Keratinocyte (primary cell): ENCODE data around the gene SAMD14. TPM values are rescaled to one million over a fixed set of nuclear protein-coding genes. Genes with fewer than 3 reads are reported as not detected.

Source experiments
- DNase-seq: peaks from one replicate; pipeline ENCODE4 v3.0.0-alpha.2; 2011; ENCODE audit warnings: low read depth, missing footprints, low spot score
- FAIRE-seq: peaks from 2 replicates; lab custom pipeline; 2011; peaks lifted over from hg19 to GRCh38; lab: Jason Lieb, UNC
- H2AFZ ChIP-seq: 2 replicates; pipeline ENCODE4 v1.6.0; 2012; ENCODE audit warnings: low read length, control low read depth, inconsistent platforms; ENCODE audit not compliant: control insufficient read depth
- H3K27ac ChIP-seq: 2 replicates; pipeline ENCODE4 v1.5.1; 2011; ENCODE audit warnings: low read length; ENCODE audit not compliant: control insufficient read depth, insufficient read depth
- H3K27me3 ChIP-seq: 3 replicates; pipeline ENCODE4 v1.6.0; 2011; ENCODE audit warnings: low read length; ENCODE audit not compliant: control insufficient read depth, insufficient read depth; ENCODE audit errors: extremely low read depth
- H3K36me3 ChIP-seq, 2 experiments: 2 replicates in 1 of 2; 3 replicates in 1 of 2; pipeline ENCODE4 v1.5.1; 2011; ENCODE audit warnings: low read length in 2 of 2, mild to moderate bottlenecking in 1 of 2; ENCODE audit not compliant: control insufficient read depth in 2 of 2, insufficient read depth in 2 of 2; ENCODE audit errors: extremely low read depth in 1 of 2
- H3K4me1 ChIP-seq: 3 replicates; pipeline ENCODE4 v1.5.1; 2011; ENCODE audit warnings: low read length; ENCODE audit not compliant: control insufficient read depth, insufficient read depth; ENCODE audit errors: extremely low read depth
- H3K4me2 ChIP-seq: 3 replicates; pipeline ENCODE4 v1.6.0; 2011; ENCODE audit warnings: low read depth, low read length; ENCODE audit not compliant: control insufficient read depth, insufficient read depth; ENCODE audit errors: extremely low read depth
- H3K4me3 ChIP-seq, 3 experiments: fragments of 200-600 bp in 1 of 3; sonication (generic) in 1 of 3; 2 replicates in 2 of 3; 3 replicates in 1 of 3; pipeline ENCODE4 v1.5.1; 2011 to 2016; ENCODE audit warnings: low read length in 3 of 3, mild to moderate bottlenecking in 3 of 3, control low read depth in 2 of 3, inconsistent platforms in 1 of 3, low read depth in 1 of 3, mixed read lengths in 1 of 3, mixed run types in 1 of 3, moderate library complexity in 1 of 3; ENCODE audit not compliant: control insufficient read depth in 2 of 3, insufficient read depth in 2 of 3; ENCODE audit errors: extremely low read depth in 1 of 3
- H3K79me2 ChIP-seq: 2 replicates; pipeline ENCODE4 v1.6.0; 2012; ENCODE audit warnings: low read length; ENCODE audit not compliant: control insufficient read depth, insufficient read depth
- H3K9ac ChIP-seq: 3 replicates; pipeline ENCODE4 v1.6.0; 2011; ENCODE audit warnings: low read length; ENCODE audit not compliant: control insufficient read depth, insufficient read depth; ENCODE audit errors: extremely low read depth
- H3K9me1 ChIP-seq: 3 replicates; pipeline ENCODE4 v1.6.0; 2011; ENCODE audit warnings: low read length; ENCODE audit not compliant: control insufficient read depth, insufficient read depth; ENCODE audit errors: extremely low read depth
- H3K9me3 ChIP-seq: 2 replicates; pipeline ENCODE4 v1.5.1; 2012; ENCODE audit warnings: low read depth, low read length; ENCODE audit not compliant: control insufficient read depth
- H4K20me1 ChIP-seq: 3 replicates; pipeline ENCODE4 v1.6.0; 2011; ENCODE audit warnings: low read length; ENCODE audit not compliant: control insufficient read depth, insufficient read depth; ENCODE audit errors: extremely low read depth
- EZH2 ChIP-seq: IDR thresholded peaks from one replicate; pipeline ENCODE4 v1.6.1; 2012; ENCODE audit warnings: inconsistent platforms, mild to moderate bottlenecking, low read length, moderate library complexity
- dilution Hi-C: fragments of 300-500 bp; cut with MboI; formaldehyde crosslinking; loops from one replicate; pipeline ENCODE4 v1.7.0; 2020; ENCODE audit warnings: low sequenced_read_pairs; ENCODE audit not compliant: extremely low pct_ligation_motif_present
- polyA plus RNA-seq, 5 experiments: library from polyadenylated mRNA; depleted of rRNA in 3 of 5; stranded (reverse) in 3 of 5; stranded (forward) in 1 of 5; unstranded in 1 of 5; fragments of >200 nt; gene quantifications; 1 replicate in 1 of 5; 2 replicates in 3 of 5; 3 replicates in 1 of 5; pipeline versions ENCODE4 v1.2.1 to v1.2.3, GENCODE V29; 2011 to 2012; ENCODE audit warnings: missing spikeins in 2 of 5, low read depth in 1 of 5, low replicate concordance in 1 of 5
- TF ChIP-seq, protein P1 (sequence below), 3 experiments: IDR thresholded peaks in 1 of 3; conservative IDR thresholded peaks in 1 of 3; optimal IDR thresholded peaks in 1 of 3; 2 replicates in 2 of 3; 3 replicates in 1 of 3; pipeline versions ENCODE3 to v1.5.1; 2011; ENCODE audit warnings: low read length in 3 of 3, mild to moderate bottlenecking in 3 of 3, moderate library complexity in 2 of 3, control low read depth in 1 of 3, inconsistent platforms in 1 of 3; ENCODE audit not compliant: insufficient read depth in 2 of 3; ENCODE audit errors: extremely low read depth in 1 of 3

Gene SAMD14
- polyA plus RNA-seq, 1 donor (not counting 4 experiments of a cell fraction or from before 2014, with no cell fraction given): not detected

DNA sequence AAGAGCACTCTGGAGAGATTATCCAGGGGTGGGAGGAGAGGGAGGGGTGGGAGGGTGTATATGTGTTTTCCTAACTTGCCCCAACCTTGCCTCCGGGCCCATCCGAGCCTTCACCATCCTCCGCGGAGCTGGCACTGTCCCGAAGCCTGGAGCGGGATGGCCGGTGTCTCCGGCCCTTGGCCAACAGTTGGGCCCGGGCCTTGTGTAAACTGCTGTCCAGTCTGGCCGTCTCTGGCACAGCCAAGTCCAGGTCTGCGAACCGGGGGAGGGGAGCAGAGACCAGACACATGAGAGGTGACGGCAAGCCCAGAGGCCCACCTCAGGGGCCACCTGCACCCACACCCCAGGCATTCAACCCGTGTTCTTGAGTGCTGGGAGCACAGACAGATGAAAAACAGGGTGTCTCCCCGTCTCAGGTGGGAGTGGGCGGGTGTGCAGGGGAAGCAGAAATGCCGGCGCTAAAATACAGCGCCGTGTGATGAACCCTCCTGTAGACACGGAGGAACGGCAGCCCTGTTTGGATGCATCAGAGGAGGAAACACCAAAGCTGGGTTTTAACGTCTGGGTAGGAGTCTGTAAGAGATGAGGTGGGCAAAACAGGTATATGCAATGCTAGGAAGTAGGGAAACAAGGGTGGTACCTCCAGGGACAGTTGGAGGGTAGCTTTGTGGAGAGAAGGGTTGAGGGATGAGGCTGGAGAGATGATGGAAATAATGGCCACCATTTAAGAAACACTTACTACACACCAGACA lies 11.7 kb downstream of the SAMD14 start:
- Histone ChIP-seq H3K9me1 (no peaks in the 10 kb centered on the region), H3K27ac (no peak overlapping the region), H3K79me2 (no peaks in the 10 kb centered on the region), H3K27me3 (peaks cover 26% of the 10 kb centered on the region), H3K4me1 (peaks cover 3% of the 10 kb centered on the region), H3K4me3 (no peak overlapping the region), H3K36me3 (no peaks in the 10 kb centered on the region), H4K20me1 (no peaks in the 10 kb centered on the region), H3K9me3 (no peaks in the 10 kb centered on the region), H3K9ac (no peak overlapping the region), H3K4me2 (no peak overlapping the region), H2AFZ (no peak overlapping the region)
- dilution Hi-C loops: no loop called here
- DNase-seq (no peak), FAIRE-seq (no peak)
- no peak for TF ChIP-seq EZH2
- TF ChIP-seq, protein P1, sequence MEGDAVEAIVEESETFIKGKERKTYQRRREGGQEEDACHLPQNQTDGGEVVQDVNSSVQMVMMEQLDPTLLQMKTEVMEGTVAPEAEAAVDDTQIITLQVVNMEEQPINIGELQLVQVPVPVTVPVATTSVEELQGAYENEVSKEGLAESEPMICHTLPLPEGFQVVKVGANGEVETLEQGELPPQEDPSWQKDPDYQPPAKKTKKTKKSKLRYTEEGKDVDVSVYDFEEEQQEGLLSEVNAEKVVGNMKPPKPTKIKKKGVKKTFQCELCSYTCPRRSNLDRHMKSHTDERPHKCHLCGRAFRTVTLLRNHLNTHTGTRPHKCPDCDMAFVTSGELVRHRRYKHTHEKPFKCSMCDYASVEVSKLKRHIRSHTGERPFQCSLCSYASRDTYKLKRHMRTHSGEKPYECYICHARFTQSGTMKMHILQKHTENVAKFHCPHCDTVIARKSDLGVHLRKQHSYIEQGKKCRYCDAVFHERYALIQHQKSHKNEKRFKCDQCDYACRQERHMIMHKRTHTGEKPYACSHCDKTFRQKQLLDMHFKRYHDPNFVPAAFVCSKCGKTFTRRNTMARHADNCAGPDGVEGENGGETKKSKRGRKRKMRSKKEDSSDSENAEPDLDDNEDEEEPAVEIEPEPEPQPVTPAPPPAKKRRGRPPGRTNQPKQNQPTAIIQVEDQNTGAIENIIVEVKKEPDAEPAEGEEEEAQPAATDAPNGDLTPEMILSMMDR (optimal IDR thresholded peaks at IDR 0.05 in 1 of 3, IDR thresholded peaks at IDR 0.05 in 1 of 3, conservative IDR thresholded peaks at IDR 0.05 in 1 of 3; ENCODE audit: extremely low read depth in 1 of 3, insufficient read depth in 2 of 3, low read length in 3 of 3): no peak

DNA sequence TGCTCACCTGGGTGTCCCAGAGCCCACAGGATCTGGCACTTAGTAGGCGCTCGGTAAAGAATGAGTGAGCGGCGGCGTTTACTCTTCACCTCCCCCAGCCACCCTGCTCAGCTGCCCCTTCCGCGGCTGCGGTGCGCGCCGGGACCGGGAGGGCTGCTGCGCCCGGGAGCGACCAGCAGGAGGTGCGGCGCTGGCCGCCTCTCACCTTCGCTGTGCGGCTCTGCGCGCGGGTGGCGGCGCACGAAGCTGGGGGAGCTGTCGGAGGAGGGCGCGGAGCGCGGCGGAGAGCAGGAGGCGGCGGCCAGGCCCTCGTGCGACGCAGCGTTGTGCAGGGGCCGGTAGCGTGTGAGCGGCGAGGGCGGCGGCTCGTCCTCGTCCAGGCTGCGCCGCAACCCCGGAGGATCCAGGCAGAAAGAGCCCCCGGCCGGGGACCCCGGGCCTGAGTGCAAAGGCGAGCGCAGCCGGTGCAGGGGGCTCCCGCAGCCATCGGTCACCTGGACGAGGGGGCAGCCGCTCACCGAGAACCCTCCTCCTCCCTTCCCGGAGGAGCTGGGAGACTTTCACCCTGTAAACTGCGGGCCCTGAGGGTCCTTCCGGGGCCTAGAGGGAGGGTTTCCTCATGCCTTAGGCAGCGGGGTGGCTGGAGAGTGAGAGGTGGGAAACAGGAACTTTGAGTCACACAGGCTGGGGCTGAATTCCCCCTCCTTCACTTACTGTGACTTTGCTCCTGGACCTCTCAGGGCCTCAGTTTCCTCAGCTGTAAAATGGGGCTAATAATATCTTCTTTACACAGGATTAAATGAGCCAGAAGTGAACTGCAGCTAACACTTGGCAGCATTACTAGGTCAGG lies 12.5 kb downstream of the SAMD14 start:
- Histone ChIP-seq H3K9ac (no peak overlapping the region), H3K4me3 (peak overlapping the region in 1 of 3 experiments; percentile 11), H3K27ac (no peak overlapping the region), H3K27me3 (peaks cover 26% of the 10 kb centered on the region), H3K9me3 (no peaks in the 10 kb centered on the region), H3K79me2 (no peaks in the 10 kb centered on the region), H3K36me3 (no peaks in the 10 kb centered on the region), H2AFZ (no peak overlapping the region), H3K9me1 (no peaks in the 10 kb centered on the region), H4K20me1 (no peaks in the 10 kb centered on the region), H3K4me1 (peaks cover 11% of the 10 kb centered on the region), H3K4me2 (peak overlapping the region; percentile 35)
- no peak for FAIRE-seq
- dilution Hi-C loops: no loop called here
- DNase-seq: no peak
- TF ChIP-seq EZH2: peak; percentile 47
- TF ChIP-seq, protein P1 (optimal IDR thresholded peaks at IDR 0.05 in 1 of 3, IDR thresholded peaks at IDR 0.05 in 1 of 3, conservative IDR thresholded peaks at IDR 0.05 in 1 of 3; ENCODE audit: extremely low read depth in 1 of 3, insufficient read depth in 2 of 3, low read length in 3 of 3): peak; percentile 51 to 81 (median 77)
